Hepatocyte (in vitro differentiated cells): Measurements from ENCODE around the gene NCBP2. TPM values are rescaled to one million over a fixed set of nuclear protein-coding genes. Genes with fewer than 3 reads are reported as not detected.

Experiments used
- DNase-seq: peaks from one replicate; pipeline ENCODE4 v3.0.0-alpha.2; 2016; ENCODE audit warnings: low spot score
- H2AFZ ChIP-seq: fragments of 200-600 bp; sonication (generic); 2 replicates; pipeline ENCODE4 v1.6.0; 2016; ENCODE audit warnings: antibody characterized with exemption, mild to moderate bottlenecking
- H3K27ac ChIP-seq: fragments of 200-600 bp; sonication (generic); 2 replicates; pipeline ENCODE4 v1.5.1; 2016; ENCODE audit warnings: mild to moderate bottlenecking
- H3K27me3 ChIP-seq: fragments of 200-600 bp; sonication (generic); 2 replicates; pipeline ENCODE4 v1.6.1; 2016
- H3K36me3 ChIP-seq: fragments of 200-600 bp; sonication (generic); replicated peaks from 2 replicates; pipeline ENCODE4 v1.5.1; 2016; ENCODE audit warnings: low read depth; ENCODE audit not compliant: insufficient read depth
- H3K4me1 ChIP-seq: fragments of 200-600 bp; sonication (generic); 2 replicates; pipeline ENCODE4 v1.5.1; 2016; ENCODE audit warnings: mild to moderate bottlenecking, moderate library complexity; ENCODE audit not compliant: insufficient read depth
- H3K4me2 ChIP-seq: fragments of 200-600 bp; sonication (generic); 2 replicates; pipeline ENCODE4 v1.6.0; 2016
- H3K4me3 ChIP-seq: fragments of 200-600 bp; sonication (generic); 2 replicates; pipeline ENCODE4 v1.5.1; 2016; ENCODE audit warnings: mild to moderate bottlenecking
- H3K79me2 ChIP-seq: fragments of 200-600 bp; sonication (generic); 2 replicates; pipeline ENCODE4 v1.6.0; 2017; ENCODE audit warnings: mild to moderate bottlenecking
- H3K9me2 ChIP-seq: fragments of 200-600 bp; sonication (generic); replicated peaks from 2 replicates; pipeline ENCODE4 v1.6.0; 2017; ENCODE audit warnings: mild to moderate bottlenecking; ENCODE audit not compliant: insufficient read depth
- H3K9me3 ChIP-seq: fragments of 200-600 bp; sonication (generic); 2 replicates; pipeline ENCODE4 v1.5.1; 2016; ENCODE audit warnings: low read depth, mild to moderate bottlenecking
- H4K20me1 ChIP-seq: fragments of 200-600 bp; sonication (generic); 2 replicates; pipeline ENCODE4 v1.6.0; 2016; ENCODE audit warnings: mild to moderate bottlenecking; ENCODE audit not compliant: insufficient read depth, poor library complexity, severe bottlenecking
- EZH2 ChIP-seq: fragments of 200-600 bp; sonication (generic); IDR thresholded peaks from 2 replicates; pipeline ENCODE4 v1.6.1; 2016; ENCODE audit warnings: antibody characterized with exemption, mild to moderate bottlenecking, borderline replicate concordance
- EZH2phosphoT487 ChIP-seq: fragments of 200-600 bp; sonication (generic); IDR thresholded peaks from one replicate; pipeline ENCODE4 v1.6.1; 2018; ENCODE audit warnings: antibody characterized with exemption, mild to moderate bottlenecking, low read depth, moderate library complexity; ENCODE audit not compliant: unreplicated experiment, severe bottlenecking
- WGBS: methylation state at CpG from one replicate; pipeline ENCODE4 v1.1.6; 2016; ENCODE audit warnings: low lambda C conversion rate; ENCODE audit errors: missing lambda C conversion rate; 5-methylcytosine and 5-hydroxymethylcytosine counted together
- polyA plus RNA-seq: library from polyadenylated mRNA; unstranded; fragments of >200 nt; fragmentation: Nextera tagmentation; extraction: Ambion mirVana; gene quantifications from 2 replicates; pipeline ENCODE4 v1.2.1, GENCODE V29; 2016
- total RNA-seq: library from RNA; depleted of rRNA; stranded (reverse); fragments of >200 nt; gene quantifications from 2 replicates; pipeline ENCODE4 v1.2.3, GENCODE V29; 2014
- TF ChIP-seq, protein P1 (sequence below): fragments of 200-600 bp; sonication (generic); IDR thresholded peaks from 2 replicates; pipeline ENCODE4 v1.5.1; 2016; ENCODE audit warnings: antibody characterized with exemption, mild to moderate bottlenecking; ENCODE audit not compliant: poor library complexity

NCBP2 gene
- total and polyA plus RNA-seq, 2 experiments from 2014 or later, result 78.3 to 101 TPM

DNA sequence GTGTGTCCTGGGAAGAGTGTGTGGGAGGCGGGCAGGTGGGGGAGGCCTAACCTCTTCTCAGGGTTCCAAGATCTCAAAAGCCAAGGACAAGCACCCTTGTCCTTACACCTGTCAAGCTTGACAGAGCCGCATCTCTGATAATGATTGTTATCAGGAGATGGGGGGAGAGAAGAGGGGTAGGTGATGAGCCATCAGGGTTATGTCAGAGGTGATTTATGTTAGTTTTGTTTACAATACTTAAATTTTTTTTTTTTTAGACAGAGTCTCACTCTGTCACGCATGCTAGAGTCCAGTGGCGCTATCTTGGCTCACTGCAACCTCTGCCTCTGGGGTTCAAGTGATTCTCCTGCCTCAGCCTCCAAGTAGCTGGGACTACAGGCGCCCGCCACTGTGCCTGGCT is 7.4 kb upstream of the NCBP2 start:
- H3K36me3 ChIP-seq, result no peaks in the 10 kb centered on the region
- no peaks in the 10 kb centered on the region for H3K4me1 ChIP-seq

DNA sequence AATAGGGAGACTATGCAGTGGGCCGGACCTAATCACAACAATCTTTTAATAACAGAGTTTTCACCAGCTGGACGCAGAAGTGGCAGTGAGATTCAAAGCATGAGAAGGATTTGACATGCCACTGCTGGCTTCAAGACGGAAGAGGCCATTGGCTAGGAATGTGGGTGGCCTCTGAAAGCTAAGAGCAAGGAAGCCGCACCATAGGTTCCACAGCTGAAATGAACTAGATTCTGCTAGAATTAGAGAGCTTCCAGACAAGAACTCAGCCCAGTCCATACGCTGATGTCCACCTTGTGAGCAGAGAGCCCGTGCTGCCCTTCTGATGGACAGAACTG is 6.9 kb upstream of the NCBP2 start:
- Histone ChIP-seq H3K4me2 (no peak overlapping the region), H3K4me1 (no peaks in the 10 kb centered on the region), H3K36me3 (no peaks in the 10 kb centered on the region), H3K79me2 (no peaks in the 10 kb centered on the region), H3K27me3 (no peaks in the 10 kb centered on the region), H4K20me1 (no peaks in the 10 kb centered on the region), H2AFZ (no peak overlapping the region), H3K4me3 (no peak overlapping the region), H3K27ac (no peak overlapping the region), H3K9me2 (no peaks in the 10 kb centered on the region), H3K9me3 (no peaks in the 10 kb centered on the region)
- TF ChIP-seq EZH2phosphoT487 (no peak), EZH2 (no peak)
- TF ChIP-seq, protein P1, sequence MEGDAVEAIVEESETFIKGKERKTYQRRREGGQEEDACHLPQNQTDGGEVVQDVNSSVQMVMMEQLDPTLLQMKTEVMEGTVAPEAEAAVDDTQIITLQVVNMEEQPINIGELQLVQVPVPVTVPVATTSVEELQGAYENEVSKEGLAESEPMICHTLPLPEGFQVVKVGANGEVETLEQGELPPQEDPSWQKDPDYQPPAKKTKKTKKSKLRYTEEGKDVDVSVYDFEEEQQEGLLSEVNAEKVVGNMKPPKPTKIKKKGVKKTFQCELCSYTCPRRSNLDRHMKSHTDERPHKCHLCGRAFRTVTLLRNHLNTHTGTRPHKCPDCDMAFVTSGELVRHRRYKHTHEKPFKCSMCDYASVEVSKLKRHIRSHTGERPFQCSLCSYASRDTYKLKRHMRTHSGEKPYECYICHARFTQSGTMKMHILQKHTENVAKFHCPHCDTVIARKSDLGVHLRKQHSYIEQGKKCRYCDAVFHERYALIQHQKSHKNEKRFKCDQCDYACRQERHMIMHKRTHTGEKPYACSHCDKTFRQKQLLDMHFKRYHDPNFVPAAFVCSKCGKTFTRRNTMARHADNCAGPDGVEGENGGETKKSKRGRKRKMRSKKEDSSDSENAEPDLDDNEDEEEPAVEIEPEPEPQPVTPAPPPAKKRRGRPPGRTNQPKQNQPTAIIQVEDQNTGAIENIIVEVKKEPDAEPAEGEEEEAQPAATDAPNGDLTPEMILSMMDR, result no peak
- no peak for DNase-seq
- WGBS, result 81% methylated on average over 6 of the region's 6 CpGs

More for the DNA sequence above, 7.4 kb upstream of the NCBP2 start:
- no peaks in the 10 kb centered on the region for H3K9me2 ChIP-seq
- no peak overlapping the region for H3K4me2 ChIP-seq
- 80% methylated on average over 6 of the region's 6 CpGs for WGBS
- H2AFZ ChIP-seq, result no peak overlapping the region
- no peak overlapping the region for H3K27ac ChIP-seq
- H3K9me3 ChIP-seq, result no peaks in the 10 kb centered on the region
- H3K27me3 ChIP-seq, result no peaks in the 10 kb centered on the region
- H3K79me2 ChIP-seq, result no peaks in the 10 kb centered on the region
- no peaks in the 10 kb centered on the region for H4K20me1 ChIP-seq
- TF ChIP-seq, protein P1, result no peak
- TF ChIP-seq EZH2phosphoT487 (no peak), EZH2 (no peak)
- no peak overlapping the region for H3K4me3 ChIP-seq
- no peak for DNase-seq

DNA sequence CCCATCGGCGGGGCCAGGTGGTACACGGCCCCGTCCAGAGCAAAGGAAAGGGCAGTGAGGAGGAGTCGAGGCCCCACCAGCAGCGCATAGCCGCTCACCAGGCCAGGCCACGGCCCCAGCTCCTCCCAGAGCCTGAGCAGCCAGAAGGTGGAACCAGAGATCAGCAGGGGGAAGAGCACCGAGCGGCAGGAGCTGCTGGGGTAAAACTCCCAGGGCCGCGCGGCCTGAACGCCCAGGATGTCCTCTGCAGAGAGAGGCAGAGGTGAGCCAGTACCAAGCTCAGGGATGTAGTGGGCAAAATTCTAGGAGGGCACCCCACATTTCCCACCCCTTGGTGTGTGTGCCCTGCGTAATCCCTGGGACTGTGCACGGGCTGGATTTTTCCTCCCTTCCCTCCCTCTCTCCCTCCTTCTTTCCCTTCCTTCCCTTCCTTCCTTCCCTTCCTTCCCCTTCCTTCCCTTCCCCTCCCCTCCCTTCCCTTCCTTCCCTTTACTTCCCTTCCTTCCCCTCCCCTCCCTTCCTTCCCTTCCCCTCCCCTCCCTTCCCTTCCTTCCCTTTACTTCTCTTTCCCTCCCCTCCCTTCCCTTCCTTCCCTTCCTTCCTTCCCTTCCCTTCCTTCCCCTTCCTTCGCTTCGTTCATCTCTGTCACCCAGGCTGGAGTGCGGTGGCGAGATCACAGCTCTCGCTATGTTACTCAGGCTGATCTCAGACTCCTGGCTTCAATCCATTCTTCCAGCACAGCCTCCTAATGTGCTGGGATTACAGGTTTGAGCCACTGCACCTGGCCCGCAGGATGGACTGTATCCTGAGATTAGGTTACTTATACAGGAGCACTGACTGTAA is 6.3 kb upstream of the NCBP2 start:
- no peaks in the 10 kb centered on the region for H3K9me2 ChIP-seq
- H2AFZ ChIP-seq, result no peak overlapping the region
- no peak overlapping the region for H3K4me2 ChIP-seq
- peaks cover 2% of the 10 kb centered on the region for H3K4me1 ChIP-seq
- no peak for DNase-seq
- no peaks in the 10 kb centered on the region for H3K27me3 ChIP-seq
- H3K79me2 ChIP-seq, result peaks cover 3% of the 10 kb centered on the region
- no peaks in the 10 kb centered on the region for H3K9me3 ChIP-seq
- no peak overlapping the region for H3K27ac ChIP-seq
- H3K4me3 ChIP-seq, result no peak overlapping the region
- TF ChIP-seq EZH2, result no peak
- no peak for TF ChIP-seq EZH2phosphoT487
- TF ChIP-seq, protein P1, result no peak
- whole genome bisulfite sequencing, result 55% methylated on average over 20 of the region's 22 CpGs
- no peaks in the 10 kb centered on the region for H3K36me3 ChIP-seq
- H4K20me1 ChIP-seq, result no peaks in the 10 kb centered on the region
